Islet precursor cell (in vitro differentiated cells): ENCODE measurements around the gene DRAP1.

ENCODE experiments used
- DNase-seq: peaks from one replicate; pipeline ENCODE4 v3.0.0-alpha.2; 2018

The DRAP1 gene

GRCh38 chr11:65965986-65966762, 46.9 kb downstream of the DRAP1 start:
- no peak for DNase-seq

GRCh38 chr11:65967329-65967934, 48.2 kb downstream of the DRAP1 start:
- DNase-seq, result no peak

DNA sequence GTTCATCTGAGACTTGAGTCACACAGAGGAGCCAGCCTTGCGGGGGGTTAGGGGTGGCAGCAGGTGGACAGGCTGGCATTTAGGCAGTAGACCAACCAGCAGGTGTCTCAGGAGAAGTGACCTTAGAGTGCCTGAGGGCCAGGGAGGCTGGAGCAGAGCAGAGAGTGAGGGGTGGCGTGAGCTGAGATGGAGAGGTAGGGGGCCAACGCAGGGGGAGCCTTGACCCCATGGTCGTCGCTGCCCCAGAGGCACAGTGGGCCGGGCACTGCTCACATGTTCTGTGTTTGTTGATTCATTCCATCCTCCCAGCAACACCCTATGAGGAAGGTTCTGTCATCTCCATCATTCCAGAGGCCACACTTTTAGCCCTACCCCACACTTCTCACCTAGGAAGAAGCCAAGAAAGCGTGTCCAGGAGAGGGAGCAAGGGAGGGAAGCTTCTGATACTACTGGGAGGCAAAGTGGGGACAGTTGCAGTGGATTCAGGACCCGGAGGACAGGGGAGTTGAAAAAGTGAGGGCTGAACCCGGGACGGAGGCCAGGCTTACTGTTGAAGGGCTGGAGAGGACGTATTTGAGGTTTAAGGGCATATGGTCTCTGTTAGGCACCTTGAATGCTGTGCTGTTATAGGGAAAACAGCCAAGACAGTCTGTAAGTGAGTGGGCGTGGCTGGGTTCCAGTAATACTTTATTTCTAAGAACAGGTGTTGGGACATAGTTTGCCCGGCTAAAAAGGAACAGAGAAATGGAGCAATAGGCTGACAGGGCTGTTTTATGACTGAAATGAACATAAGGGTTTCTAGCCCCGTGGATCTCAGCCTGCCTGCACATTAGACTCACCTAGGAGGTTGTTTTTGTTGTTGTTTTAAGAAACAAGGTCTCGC, 49.6 kb downstream of the DRAP1 start:
- DNase-seq, result peak; percentile 50
